Activated CD4-positive, alpha-beta T cell treated with anti-CD3 and anti-CD28 coated beads, Interleukin-2, amount 50 U/mL, for 4 hours (primary cell): ENCODE data around the gene KHK.

Experiments
- DNase-seq, 2 experiments: peaks; one replicate each; pipeline ENCODE4 v3.0.0-alpha.2; 2020

KHK gene

GRCh38 chr2:27086724-27087593, at the start of gene KHK:
KHK (plus strand) TSS chr2:27086772; CDS start chr2:27087260, 488 bp downstream.
- DNase-seq: no peak

DNA sequence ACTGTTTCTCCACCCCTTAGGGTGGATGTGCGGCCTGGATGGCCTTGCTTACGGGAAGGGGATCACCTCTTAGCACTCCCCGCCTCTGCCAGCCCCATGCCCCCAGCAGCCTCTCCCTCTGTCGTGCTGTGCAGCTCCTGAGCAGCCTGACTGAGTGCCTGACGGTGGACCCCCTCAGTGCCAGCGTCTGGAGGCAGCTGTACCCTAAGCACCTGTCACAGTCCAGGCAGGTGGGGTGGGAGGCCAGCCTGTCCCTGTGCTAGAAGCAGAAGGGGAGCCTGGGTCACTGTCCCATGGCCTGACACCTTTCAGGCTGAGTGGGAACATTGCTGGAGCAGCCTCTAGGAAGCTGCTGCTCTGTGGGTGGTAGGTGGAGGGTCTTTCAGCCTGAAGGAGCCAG, 48.6 kb upstream of the KHK start:
- DNase-seq: no peak

GRCh38 chr2:27038631-27039339, 47.8 kb upstream of the KHK start:
- DNase-seq: no peak

DNA sequence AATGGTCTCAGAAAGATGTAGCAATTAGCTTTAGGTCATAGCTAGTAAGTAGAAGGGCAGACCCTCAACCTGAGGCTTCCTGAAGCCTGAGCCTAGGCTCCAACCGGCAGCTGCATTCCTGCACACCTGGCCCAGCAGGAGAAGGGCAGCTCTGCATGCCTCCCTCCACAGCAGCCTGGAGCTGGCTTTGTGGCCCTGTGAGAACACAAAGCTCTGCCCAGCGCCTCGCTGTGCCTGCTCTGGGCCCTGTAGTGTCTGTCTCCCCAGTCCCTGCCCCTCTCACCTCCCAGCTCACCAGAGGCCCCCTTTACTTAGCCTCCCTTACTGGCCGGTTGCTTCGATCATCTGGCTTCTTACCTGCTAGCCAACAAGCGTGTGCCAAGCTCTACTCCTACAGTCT, 47.1 kb upstream of the KHK start:
- DNase-seq: no peak

DNA sequence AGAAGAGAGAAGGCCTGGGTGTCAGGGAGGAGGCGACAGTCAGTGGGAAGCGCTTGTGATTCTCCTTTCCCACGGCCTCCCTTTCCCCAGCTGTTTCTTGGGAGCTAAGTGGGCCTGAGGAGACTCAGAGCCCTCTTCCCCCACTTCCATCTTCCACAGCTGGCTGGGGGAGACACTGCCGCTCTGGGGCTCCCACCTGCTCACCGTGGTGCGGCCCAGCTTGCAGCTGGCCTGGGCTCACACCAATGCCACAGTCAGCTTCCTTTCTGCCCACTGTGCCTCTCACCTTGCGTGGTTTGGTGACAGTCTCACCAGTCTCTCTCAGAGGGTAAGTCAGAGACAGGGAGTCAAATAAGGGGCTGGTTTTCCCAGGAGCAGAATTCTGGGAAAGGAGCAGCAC, 46.7 kb upstream of the KHK start:
- no peak for DNase-seq

- DNase-seq: no peak
These were observed 46.3 kb upstream of the KHK start for GRCh38 chr2:27040282-27040681.

- DNase-seq: no peak
These were observed 44.8 kb upstream of the KHK start for GRCh38 chr2:27041752-27042151.

DNA sequence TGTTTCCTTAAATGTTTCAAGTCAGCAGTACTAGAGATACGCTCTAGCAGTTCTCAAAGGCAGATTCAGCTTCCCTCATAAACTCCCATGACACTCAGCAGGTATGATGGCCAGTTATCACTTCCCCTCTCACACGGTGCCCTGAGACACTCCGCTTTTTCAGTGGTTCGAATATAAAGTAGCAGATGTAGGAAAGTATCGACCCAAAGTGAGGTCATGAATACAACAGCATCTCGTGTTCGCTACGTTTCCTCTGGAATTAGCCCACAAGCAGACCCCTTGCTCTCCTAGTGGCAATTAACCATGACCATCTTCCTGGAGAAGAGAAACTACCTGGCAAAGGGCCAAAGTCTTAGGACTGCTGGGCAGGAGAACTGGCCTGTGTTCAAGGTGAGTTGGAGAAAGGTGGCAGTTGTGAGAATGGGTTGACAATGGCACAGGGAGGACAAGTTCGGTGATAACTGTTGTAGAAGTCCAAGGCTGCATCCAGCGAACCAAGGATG, 44.4 kb upstream of the KHK start:
- no peak for DNase-seq

GRCh38 chr2:27042985-27043634, 43.5 kb upstream of the KHK start:
- DNase-seq: no peak

DNA sequence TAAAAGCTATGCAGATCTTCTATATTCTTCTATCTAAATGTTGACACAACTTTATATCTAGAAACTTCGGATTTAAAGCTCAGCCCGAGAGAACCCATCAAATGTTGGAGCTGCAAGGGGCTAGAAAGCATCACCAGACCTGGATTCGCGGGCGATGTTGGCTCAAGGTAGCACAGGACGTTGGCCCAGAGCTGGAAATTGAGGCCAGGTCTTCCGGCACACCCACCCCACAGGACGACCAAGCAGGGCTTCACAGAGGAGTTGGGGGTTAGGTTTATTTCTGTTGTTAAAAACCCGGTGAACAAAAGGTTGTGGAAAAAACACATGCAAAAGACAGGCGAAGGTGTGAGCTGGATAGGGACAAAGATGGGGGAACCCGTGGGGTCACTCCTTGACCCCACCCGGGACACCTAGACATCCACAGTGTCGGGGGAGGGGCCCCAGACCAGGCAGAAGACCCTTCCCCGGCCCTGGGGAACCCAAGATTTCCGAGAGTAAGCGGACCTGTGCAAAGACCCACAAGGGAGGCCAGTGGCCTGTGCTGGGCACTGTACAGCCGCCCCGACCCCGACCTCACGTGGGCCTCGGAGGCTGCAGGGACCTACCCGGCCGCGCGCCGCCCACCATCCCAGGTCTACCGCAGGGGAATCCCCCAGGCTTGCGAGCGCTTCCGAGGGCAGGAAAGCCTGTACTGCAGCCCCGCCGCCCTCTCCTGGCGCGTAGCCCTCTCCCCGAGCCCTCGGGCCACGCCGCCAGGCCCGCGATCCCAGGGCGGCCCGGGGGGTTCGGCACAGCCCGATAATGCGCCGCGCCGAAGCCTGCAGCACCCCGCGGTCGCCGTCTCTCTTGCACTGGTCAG, 36.9 kb upstream of the KHK start:
- peak; percentile 50 to 62 for DNase-seq

- DNase-seq: peak; percentile 88 to 89
These were observed 36.1 kb upstream of the KHK start for GRCh38 chr2:27050281-27050995.

GRCh38 chr2:27050996-27051901, 35.3 kb upstream of the KHK start, which contains the start of gene AGBL5:
AGBL5 (plus strand) TSS chr2:27051668; CDS start chr2:27052959, 1,291 bp downstream.
- DNase-seq: peak; percentile 94 to 95

DNA sequence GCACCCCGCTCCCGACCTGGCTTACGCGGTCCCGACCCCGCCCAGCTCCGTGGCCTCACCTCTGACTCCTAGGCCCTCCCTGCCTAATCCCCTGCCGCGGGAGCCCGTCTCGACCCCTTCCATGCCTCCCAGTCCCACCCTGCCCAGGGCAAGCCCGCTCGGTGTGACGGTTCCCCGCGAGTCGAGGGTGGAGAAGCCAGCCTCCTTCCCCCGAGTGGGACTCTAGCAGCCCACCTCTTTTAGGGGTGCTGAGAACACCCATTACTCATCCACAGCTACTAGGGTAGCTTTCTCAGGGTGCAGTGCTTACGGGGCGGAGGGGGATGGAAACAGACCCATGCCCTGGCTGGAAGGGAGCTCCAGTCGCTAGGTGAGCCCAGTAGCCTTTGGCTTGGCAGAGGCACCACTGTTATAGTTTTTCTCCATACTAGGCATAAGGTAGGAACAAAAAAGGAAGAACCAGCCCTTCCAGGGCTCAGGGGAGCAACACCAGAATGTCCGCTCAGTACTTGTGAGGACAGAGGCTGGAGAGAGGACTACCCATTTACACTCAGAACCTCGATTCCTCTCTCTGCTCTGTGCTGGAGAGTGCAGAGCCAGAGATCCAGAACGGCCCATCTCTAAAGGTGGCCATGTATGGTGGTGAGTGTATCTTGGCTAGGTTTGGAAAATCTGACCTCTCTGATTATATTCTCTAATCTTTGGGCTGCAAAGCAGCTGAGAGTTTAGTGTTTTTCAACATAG, 34.5 kb upstream of the KHK start:
- DNase-seq: no peak

GRCh38 chr2:27053321-27053720, 33.3 kb upstream of the KHK start:
- DNase-seq: no peak

DNA sequence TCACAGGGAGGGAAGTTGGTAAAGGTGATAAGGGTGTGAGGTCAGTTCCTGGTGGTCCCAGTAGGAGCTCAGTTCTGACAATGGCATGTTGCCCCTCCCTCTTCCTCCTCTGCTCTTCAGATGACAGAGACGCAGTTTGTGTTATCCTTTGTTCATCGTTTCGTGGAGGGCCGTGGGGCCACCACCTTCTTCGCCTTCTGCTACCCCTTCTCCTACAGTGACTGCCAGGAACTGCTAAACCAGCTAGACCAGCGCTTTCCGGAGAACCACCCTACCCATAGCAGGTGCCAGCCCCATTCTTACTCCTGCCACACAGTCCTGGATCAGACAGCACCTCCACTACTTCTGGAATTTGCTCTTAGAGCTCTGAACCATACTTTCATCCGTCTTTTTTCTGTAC, 32.8 kb upstream of the KHK start:
- no peak for DNase-seq

GRCh38 chr2:27054721-27055120, 31.9 kb upstream of the KHK start:
- no peak for DNase-seq

DNA sequence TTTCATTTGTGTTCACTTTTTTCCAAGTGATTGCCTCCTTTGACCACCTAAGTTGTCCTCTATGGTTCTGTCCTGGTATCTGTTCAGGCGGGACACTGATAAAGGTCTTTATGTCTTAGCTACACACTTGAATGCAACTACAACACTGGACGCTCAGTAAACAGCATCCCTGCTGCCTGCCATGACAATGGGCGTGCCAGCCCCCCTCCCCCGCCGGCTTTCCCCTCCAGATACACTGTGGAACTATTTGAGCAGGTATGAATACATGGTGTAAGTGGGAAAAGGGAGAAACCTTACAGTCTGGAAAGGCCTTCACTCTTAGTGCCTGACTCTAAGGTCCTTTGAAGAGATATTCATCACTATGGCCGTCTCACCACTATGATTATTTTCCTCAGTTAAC, 29.4 kb upstream of the KHK start:
- no peak for DNase-seq

- no peak for DNase-seq
These were observed 28.4 kb upstream of the KHK start for GRCh38 chr2:27058210-27058609.

DNA sequence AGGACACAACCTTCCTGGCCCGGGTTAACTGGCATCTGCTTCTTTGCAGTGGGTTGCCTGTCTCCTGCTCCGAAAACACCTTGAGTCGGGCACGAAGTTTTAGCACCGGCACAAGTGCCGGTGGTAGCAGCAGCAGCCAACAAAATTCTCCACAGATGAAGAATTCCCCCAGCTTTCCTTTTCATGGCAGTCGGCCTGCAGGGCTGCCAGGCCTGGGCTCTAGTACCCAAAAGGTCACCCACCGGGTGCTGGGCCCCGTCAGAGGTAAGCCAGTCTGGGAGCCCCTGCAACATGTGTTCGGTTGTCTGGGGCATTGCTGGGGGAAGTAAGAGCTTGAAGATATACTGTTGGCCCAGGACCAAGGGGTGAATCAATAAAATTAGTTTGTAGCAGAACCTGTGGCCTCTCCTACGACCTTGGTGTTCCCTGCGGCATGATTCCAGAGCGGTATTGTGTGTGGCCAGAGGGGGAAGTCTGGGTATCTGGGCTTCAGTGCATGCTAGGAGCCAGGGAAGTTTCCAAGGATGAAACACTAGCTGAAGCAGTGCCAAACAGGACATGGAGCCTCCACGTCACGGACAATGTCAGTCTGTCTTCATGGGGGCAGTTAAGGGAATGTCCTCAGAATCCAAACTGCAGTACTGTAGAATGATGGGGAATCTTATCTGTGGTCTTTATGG, 27.3 kb upstream of the KHK start:
- DNase-seq: no peak
